Measurements from ENCODE around the gene WDHD1.
"Not testable (repeated sequence)": the region's sequence is repeated elsewhere in the genome, so short reads cannot be mapped to it uniquely, and the experiment has no call there.

Gene WDHD1

DNA sequence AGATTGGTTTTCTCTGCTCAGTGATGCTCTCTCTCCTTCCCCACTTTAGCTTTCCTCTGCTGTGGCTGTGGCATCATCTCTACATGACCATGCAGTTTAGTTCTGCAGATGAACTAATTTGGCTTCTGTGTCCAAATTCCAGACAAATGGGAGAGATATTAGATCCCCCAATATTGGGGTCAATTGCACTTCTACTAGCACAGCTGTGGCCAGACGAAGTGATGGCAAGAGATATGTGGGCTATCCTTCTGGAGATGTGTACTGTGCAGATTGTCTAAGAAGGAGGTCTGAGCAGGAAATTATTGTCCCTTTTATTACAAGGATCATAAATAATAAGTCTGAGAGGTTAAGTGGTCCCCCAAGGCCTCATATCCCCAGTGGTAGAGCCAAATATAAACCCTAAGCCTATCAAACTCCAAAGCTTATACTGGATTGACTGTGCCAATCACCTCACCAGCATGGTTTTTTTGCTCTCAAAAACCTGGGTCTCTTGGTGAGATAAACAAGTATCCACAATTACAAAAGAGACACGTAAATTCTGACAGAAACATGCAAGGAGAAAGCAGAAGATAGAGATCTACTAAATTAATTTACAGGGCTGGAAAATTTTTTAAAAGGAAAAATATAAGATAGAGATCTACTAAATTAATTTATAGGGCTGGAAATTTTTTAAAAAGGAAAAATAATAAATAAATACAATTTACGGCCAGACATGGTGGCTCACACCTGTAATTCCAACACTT lies 95.1 kb downstream of the WDHD1 start:
- no peak overlapping the region for H3K27ac ChIP-seq (ENCODE audit: low read depth, low read length)
- no peaks in the 10 kb centered on the region for H3K36me3 ChIP-seq (ENCODE audit: insufficient read depth, low read length)
- H3K27me3 ChIP-seq (ENCODE audit: insufficient read depth, low read length) = no peaks in the 10 kb centered on the region
- H3K4me1 ChIP-seq (ENCODE audit: control insufficient read depth, insufficient read depth, low read length, unreplicated experiment) = no peaks in the 10 kb centered on the region
- H3K4me3 ChIP-seq (ENCODE audit: low read depth, low read length) = no peak overlapping the region
- no peaks in the 10 kb centered on the region for H3K79me2 ChIP-seq (ENCODE audit: control insufficient read depth, insufficient read depth, low read length, unreplicated experiment)
- H2AFZ ChIP-seq (ENCODE audit: low read length, unreplicated experiment) = no peak overlapping the region

DNA sequence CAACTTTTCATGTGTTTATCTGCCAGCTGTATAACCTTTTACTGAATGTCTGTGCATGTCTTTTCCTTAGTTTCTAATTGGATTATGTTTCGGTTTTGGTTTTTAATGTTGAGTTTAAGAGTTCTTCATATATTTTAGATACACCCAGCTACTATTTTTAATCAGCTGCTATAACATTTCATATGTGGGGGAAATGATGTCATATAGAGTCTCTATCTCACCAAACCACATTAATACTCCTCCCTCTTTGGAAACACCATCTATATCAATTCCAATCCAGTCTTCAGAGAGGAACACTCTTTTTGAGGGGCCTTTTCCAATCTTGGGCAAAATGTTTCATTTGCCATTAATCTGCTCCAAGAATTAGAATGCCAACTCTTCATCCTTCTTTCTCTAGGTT lies 95.8 kb downstream of the WDHD1 start:
- Histone ChIP-seq H3K27ac (ENCODE audit: low read depth, low read length) (no peak overlapping the region), H3K27me3 (ENCODE audit: insufficient read depth, low read length) (no peaks in the 10 kb centered on the region), H3K4me1 (ENCODE audit: control insufficient read depth, insufficient read depth, low read length, unreplicated experiment) (no peaks in the 10 kb centered on the region), H3K79me2 (ENCODE audit: control insufficient read depth, insufficient read depth, low read length, unreplicated experiment) (no peaks in the 10 kb centered on the region), H2AFZ (ENCODE audit: low read length, unreplicated experiment) (no peak overlapping the region), H3K36me3 (ENCODE audit: insufficient read depth, low read length) (no peaks in the 10 kb centered on the region), H3K4me3 (ENCODE audit: low read depth, low read length) (no peak overlapping the region)

DNA sequence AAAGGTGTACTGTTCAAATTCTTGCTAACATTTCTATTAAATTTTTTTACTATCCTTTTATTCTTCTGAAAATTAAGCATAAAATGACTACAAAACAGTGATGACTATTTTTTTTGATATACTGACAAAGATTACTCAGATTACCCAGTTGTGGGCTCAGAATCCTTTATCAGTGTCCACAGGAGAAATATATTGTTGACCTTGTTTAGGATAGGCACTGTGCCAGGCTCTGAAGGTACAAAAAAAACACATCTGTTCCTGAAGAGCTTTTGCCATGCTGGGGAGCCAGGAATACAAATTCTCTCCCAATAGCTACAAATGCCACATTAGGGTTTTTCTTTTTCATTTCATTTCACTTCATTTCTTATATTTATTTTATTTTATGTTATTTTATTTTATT lies 97.3 kb downstream of the WDHD1 start:
- H3K27me3 ChIP-seq (ENCODE audit: insufficient read depth, low read length) = no peaks in the 10 kb centered on the region
- H3K36me3 ChIP-seq (ENCODE audit: insufficient read depth, low read length) = no peaks in the 10 kb centered on the region
- H3K4me3 ChIP-seq (ENCODE audit: low read depth, low read length) = no peak overlapping the region
- no peak overlapping the region for H3K27ac ChIP-seq (ENCODE audit: low read depth, low read length)
- no peaks in the 10 kb centered on the region for H3K4me1 ChIP-seq (ENCODE audit: control insufficient read depth, insufficient read depth, low read length, unreplicated experiment)
- H3K79me2 ChIP-seq (ENCODE audit: control insufficient read depth, insufficient read depth, low read length, unreplicated experiment) = no peaks in the 10 kb centered on the region
- no peak overlapping the region for H2AFZ ChIP-seq (ENCODE audit: low read length, unreplicated experiment)

DNA sequence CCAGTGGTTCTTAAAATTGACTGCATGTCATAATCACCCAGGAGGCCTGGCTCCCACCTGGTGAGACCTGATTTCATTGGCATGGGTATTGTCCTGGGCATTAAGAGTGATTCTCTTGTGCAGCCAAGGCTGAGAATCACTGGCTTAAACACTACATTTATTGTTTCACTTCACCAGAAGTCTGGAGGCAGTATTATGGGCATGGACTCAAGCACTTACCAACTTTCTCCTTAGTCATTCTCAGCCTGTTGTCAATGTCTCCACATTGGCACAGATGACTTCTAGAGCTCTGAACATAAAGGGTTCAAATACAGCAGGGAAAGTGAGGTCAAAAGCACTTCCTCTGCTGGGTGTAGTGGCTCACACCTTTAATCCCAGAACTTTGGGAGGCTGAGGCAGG lies 98.7 kb downstream of the WDHD1 start:
- Histone ChIP-seq H3K27ac (ENCODE audit: low read depth, low read length) (no peak overlapping the region), H3K27me3 (ENCODE audit: insufficient read depth, low read length) (no peaks in the 10 kb centered on the region), H3K4me3 (ENCODE audit: low read depth, low read length) (no peak overlapping the region), H3K4me1 (ENCODE audit: control insufficient read depth, insufficient read depth, low read length, unreplicated experiment) (no peaks in the 10 kb centered on the region), H3K36me3 (ENCODE audit: insufficient read depth, low read length) (no peaks in the 10 kb centered on the region), H2AFZ (ENCODE audit: low read length, unreplicated experiment) (no peak overlapping the region), H3K79me2 (ENCODE audit: control insufficient read depth, insufficient read depth, low read length, unreplicated experiment) (no peaks in the 10 kb centered on the region)

DNA sequence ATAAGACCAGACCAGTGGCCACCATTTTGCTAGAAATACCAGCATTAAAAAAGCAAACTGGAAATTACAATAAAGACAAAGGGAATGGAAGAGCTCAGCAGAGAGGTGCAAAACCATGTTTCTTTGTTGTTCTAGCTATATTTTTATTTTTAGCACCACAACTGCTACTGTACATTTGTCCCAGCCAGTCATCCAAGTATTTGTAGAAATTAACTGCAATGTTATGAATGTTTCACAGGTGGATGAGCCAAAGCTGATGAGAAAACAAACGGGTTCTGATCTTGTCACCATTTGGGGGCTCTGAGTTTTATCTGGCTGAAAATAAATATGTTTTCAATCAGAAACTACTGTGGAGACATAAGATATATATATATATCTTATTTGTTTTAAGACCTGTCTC lies 99.3 kb downstream of the WDHD1 start:
- no peak overlapping the region for H3K4me3 ChIP-seq (ENCODE audit: low read depth, low read length)
- H2AFZ ChIP-seq (ENCODE audit: low read length, unreplicated experiment) = no peak overlapping the region
- no peaks in the 10 kb centered on the region for H3K4me1 ChIP-seq (ENCODE audit: control insufficient read depth, insufficient read depth, low read length, unreplicated experiment)
- H3K27ac ChIP-seq (ENCODE audit: low read depth, low read length) = no peak overlapping the region
- no peaks in the 10 kb centered on the region for H3K27me3 ChIP-seq (ENCODE audit: insufficient read depth, low read length)
- no peaks in the 10 kb centered on the region for H3K79me2 ChIP-seq (ENCODE audit: control insufficient read depth, insufficient read depth, low read length, unreplicated experiment)
- no peaks in the 10 kb centered on the region for H3K36me3 ChIP-seq (ENCODE audit: insufficient read depth, low read length)

DNA sequence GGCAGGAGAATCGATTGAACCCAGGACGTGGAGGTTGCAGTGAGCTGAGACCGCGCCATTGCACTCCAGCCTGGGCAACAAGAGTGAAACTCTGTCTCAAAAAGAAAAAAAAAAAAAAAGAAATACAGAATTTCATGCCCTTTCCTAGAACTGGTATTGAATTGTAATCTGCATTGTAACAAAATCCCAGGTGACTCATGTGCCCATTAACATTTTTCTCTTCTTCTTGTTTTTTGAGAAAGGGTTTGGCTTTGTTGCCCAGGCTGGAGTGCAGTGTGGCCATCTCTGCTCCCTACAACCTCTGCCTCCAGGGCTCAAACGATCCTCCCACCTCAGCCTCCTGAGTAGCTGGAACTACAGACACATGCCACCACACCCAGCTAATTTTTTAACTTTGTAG lies 100.3 kb downstream of the WDHD1 start:
- H3K27me3 ChIP-seq (ENCODE audit: insufficient read depth, low read length); H3K4me1 ChIP-seq (ENCODE audit: control insufficient read depth, insufficient read depth, low read length, unreplicated experiment); H3K27ac ChIP-seq (ENCODE audit: low read depth, low read length); H3K79me2 ChIP-seq (ENCODE audit: control insufficient read depth, insufficient read depth, low read length, unreplicated experiment); H2AFZ ChIP-seq (ENCODE audit: low read length, unreplicated experiment); H3K4me3 ChIP-seq (ENCODE audit: low read depth, low read length); H3K36me3 ChIP-seq (ENCODE audit: insufficient read depth, low read length): not testable (repeated sequence)

DNA sequence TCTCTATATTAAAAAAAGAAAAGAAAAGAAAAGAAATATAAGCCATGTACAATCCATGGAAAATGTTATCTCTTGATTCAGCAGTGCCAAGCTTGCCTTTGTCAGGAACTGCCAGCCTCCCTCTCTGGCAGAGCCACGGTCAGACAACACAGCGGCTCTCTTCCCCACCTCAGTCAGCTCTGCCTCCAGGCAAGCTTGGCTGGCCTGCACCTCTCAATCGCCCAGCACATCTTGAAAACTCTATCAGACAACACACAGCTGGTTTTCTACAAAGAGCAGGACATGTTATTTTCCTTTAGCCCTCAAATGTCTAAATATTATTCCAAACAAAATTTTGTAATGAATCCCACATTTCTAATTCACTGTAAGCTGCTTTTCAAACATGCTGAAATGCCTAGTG lies 104.3 kb downstream of the WDHD1 start:
- no peak overlapping the region for H3K27ac ChIP-seq (ENCODE audit: low read depth, low read length)
- H2AFZ ChIP-seq (ENCODE audit: low read length, unreplicated experiment) = no peak overlapping the region
- no peaks in the 10 kb centered on the region for H3K79me2 ChIP-seq (ENCODE audit: control insufficient read depth, insufficient read depth, low read length, unreplicated experiment)
- H3K27me3 ChIP-seq (ENCODE audit: insufficient read depth, low read length) = no peaks in the 10 kb centered on the region
- H3K4me3 ChIP-seq (ENCODE audit: low read depth, low read length) = no peak overlapping the region
- no peaks in the 10 kb centered on the region for H3K36me3 ChIP-seq (ENCODE audit: insufficient read depth, low read length)
- H3K4me1 ChIP-seq (ENCODE audit: control insufficient read depth, insufficient read depth, low read length, unreplicated experiment) = no peaks in the 10 kb centered on the region

DNA sequence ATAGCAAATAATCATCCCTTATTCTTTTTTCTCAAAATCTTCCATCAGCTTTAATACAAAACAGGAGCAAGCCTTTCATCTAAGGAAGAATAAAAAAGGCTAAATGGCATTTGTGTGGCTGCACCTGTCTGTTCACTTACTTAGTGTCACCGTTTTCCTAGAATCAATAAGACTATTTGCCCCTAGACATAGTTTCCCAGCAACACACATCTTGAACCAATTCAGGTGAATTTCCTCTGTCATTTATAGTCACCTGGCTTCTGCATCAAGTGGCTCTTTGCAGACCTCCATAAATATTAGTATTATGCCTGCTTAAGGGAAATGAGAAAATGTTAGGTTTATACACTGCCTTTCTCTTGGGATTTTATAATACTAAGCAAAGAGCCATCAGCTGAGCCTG lies 106.8 kb downstream of the WDHD1 start:
- no peak overlapping the region for H3K4me3 ChIP-seq (ENCODE audit: low read depth, low read length)
- no peaks in the 10 kb centered on the region for H3K36me3 ChIP-seq (ENCODE audit: insufficient read depth, low read length)
- H3K27ac ChIP-seq (ENCODE audit: low read depth, low read length) = no peak overlapping the region
- H3K4me1 ChIP-seq (ENCODE audit: control insufficient read depth, insufficient read depth, low read length, unreplicated experiment) = no peaks in the 10 kb centered on the region
- no peaks in the 10 kb centered on the region for H3K79me2 ChIP-seq (ENCODE audit: control insufficient read depth, insufficient read depth, low read length, unreplicated experiment)
- no peak overlapping the region for H2AFZ ChIP-seq (ENCODE audit: low read length, unreplicated experiment)
- H3K27me3 ChIP-seq (ENCODE audit: insufficient read depth, low read length) = no peaks in the 10 kb centered on the region

DNA sequence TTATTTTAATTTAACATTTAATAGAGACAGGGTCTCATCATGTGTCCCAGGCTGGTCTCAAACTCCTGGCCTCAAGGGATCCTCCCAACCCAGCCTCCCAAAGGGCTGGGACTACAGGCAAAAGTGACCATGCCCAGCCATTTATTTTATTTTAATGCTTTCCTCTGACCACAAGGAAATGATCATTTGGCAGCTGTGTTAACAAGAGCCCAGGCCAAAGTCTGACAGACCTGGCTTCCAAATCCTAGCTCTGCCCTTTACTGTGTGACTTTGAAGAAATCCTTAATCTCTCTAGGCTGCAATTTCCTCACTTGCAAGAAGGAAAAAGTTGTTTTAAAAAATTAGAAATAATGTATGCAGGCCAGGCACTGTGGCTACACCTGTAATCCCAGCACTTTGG lies 107.6 kb downstream of the WDHD1 start:
- H3K79me2 ChIP-seq (ENCODE audit: control insufficient read depth, insufficient read depth, low read length, unreplicated experiment) = no peaks in the 10 kb centered on the region
- H3K27me3 ChIP-seq (ENCODE audit: insufficient read depth, low read length) = no peaks in the 10 kb centered on the region
- no peak overlapping the region for H3K4me3 ChIP-seq (ENCODE audit: low read depth, low read length)
- H3K27ac ChIP-seq (ENCODE audit: low read depth, low read length) = no peak overlapping the region
- no peak overlapping the region for H2AFZ ChIP-seq (ENCODE audit: low read length, unreplicated experiment)
- H3K36me3 ChIP-seq (ENCODE audit: insufficient read depth, low read length) = no peaks in the 10 kb centered on the region
- no peaks in the 10 kb centered on the region for H3K4me1 ChIP-seq (ENCODE audit: control insufficient read depth, insufficient read depth, low read length, unreplicated experiment)

DNA sequence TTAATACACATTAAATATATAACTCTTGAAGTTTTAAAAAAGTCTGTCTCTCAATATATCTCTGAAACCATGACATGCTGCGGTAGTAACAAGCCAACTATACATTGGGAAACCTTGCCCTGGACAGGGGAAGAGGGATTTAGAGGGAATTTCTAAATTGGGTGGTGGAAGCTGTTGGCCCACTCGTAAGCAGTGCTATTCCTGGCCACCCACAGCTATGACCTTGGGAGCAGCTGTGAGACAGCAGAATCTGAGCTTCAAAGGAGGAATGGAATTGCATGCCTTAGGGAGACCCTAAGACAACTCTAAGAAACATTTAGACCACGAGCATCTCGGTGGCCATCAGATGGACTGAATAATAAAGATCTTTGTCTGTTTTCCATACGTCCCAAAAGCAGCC lies 108.5 kb downstream of the WDHD1 start:
- H3K4me3 ChIP-seq (ENCODE audit: low read depth, low read length) = no peak overlapping the region
- H2AFZ ChIP-seq (ENCODE audit: low read length, unreplicated experiment) = no peak overlapping the region
- no peaks in the 10 kb centered on the region for H3K4me1 ChIP-seq (ENCODE audit: control insufficient read depth, insufficient read depth, low read length, unreplicated experiment)
- no peaks in the 10 kb centered on the region for H3K79me2 ChIP-seq (ENCODE audit: control insufficient read depth, insufficient read depth, low read length, unreplicated experiment)
- H3K27ac ChIP-seq (ENCODE audit: low read depth, low read length) = no peak overlapping the region
- no peaks in the 10 kb centered on the region for H3K36me3 ChIP-seq (ENCODE audit: insufficient read depth, low read length)
- H3K27me3 ChIP-seq (ENCODE audit: insufficient read depth, low read length) = no peaks in the 10 kb centered on the region

DNA sequence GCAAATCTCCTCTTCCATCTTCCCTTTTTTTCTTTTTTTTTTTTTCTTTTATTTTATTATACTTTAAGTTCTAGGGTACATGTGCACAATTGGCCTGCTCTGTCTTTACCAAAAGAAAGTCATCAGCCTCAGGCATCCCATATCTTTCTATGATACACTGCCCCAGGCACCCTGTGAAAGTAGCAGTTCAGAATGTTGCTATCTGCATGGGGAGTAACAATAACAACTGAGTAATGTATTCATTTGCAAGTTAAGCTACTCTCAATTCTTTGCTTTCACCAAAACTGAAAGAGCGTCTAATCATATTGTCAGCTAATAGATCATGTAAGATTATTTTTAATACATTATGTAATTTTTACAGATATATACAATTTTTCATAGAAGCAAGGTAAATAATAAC lies 110.8 kb downstream of the WDHD1 start:
- H3K79me2 ChIP-seq (ENCODE audit: control insufficient read depth, insufficient read depth, low read length, unreplicated experiment) = no peaks in the 10 kb centered on the region
- no peaks in the 10 kb centered on the region for H3K4me1 ChIP-seq (ENCODE audit: control insufficient read depth, insufficient read depth, low read length, unreplicated experiment)
- H3K4me3 ChIP-seq (ENCODE audit: low read depth, low read length) = no peak overlapping the region
- H3K27ac ChIP-seq (ENCODE audit: low read depth, low read length) = no peak overlapping the region
- H3K27me3 ChIP-seq (ENCODE audit: insufficient read depth, low read length) = no peaks in the 10 kb centered on the region
- no peak overlapping the region for H2AFZ ChIP-seq (ENCODE audit: low read length, unreplicated experiment)
- H3K36me3 ChIP-seq (ENCODE audit: insufficient read depth, low read length) = no peaks in the 10 kb centered on the region
